Panc1 (cell line): ENCODE measurements around the gene FCHSD2. TPM values are rescaled to one million over a fixed set of nuclear protein-coding genes. Genes with fewer than 3 reads are reported as not detected.

Experiments
- ATAC-seq: fragments of 200-7000 bp; cut with Tn5 transposase; 2 replicates; pipeline ENCODE4 v1.9.1; 2020; ENCODE audit warnings: mild to moderate bottlenecking, moderate library complexity
- BruUV-seq: library from RNA; stranded (reverse); fragments of 400-500 nt; replicated peaks from 2 replicates; lab custom pipeline; 2021; lab: Mats Ljungman, UMichigan
- CTCF ChIA-PET: fragments of 300-600 bp; sonication (Branson Sonifier 250); formaldehyde crosslinking; loops from one replicate; lab custom pipeline; 2022; ENCODE audit warnings: antibody characterized with exemption; lab: Charles Lee
- POLR2A ChIA-PET: fragments of 300-600 bp; sonication (Branson Sonifier 250); formaldehyde crosslinking; loops from one replicate; lab custom pipeline; 2022; ENCODE audit warnings: antibody characterized with exemption; lab: Charles Lee
- DNase-seq: peaks from one replicate; pipeline ENCODE4 v3.0.0-alpha.2; 2010; ENCODE audit warnings: low read depth, low spot score
- H3K27ac ChIP-seq: 2 replicates; pipeline ENCODE4 v1.5.1; 2011; ENCODE audit warnings: mild to moderate bottlenecking, low read length, inconsistent platforms
- H3K27me3 ChIP-seq: fragments of 200-500 bp; sonication (Bioruptor generic); 2 replicates; pipeline ENCODE4 v1.6.0; 2014; ENCODE audit warnings: low read length, inconsistent platforms; ENCODE audit not compliant: control insufficient read depth, insufficient read depth
- H3K36me3 ChIP-seq: fragments of 200-500 bp; sonication (Bioruptor generic); 2 replicates; pipeline ENCODE4 v1.5.1; 2014; ENCODE audit warnings: inconsistent platforms, mild to moderate bottlenecking, low read length, moderate library complexity; ENCODE audit not compliant: control insufficient read depth, insufficient read depth
- H3K4me1 ChIP-seq: 2 replicates; pipeline ENCODE4 v1.5.1; 2011; ENCODE audit warnings: inconsistent platforms, mild to moderate bottlenecking, low read length, moderate library complexity; ENCODE audit not compliant: control insufficient read depth, insufficient read depth
- H3K4me3 ChIP-seq, 2 experiments: 2 replicates each; pipeline ENCODE4 v1.5.1; 2011 to 2012; ENCODE audit warnings: low read depth in 2 of 2, low read length in 2 of 2, mild to moderate bottlenecking in 2 of 2, inconsistent platforms in 1 of 2, moderate library complexity in 1 of 2
- H3K9me3 ChIP-seq: fragments of 200-500 bp; sonication (Bioruptor generic); 2 replicates; pipeline ENCODE4 v1.5.1; 2014; ENCODE audit warnings: low read depth, mild to moderate bottlenecking, inconsistent platforms, low read length, moderate library complexity; ENCODE audit not compliant: control insufficient read depth, insufficient read depth
- POLR2AphosphoS5 ChIP-seq: IDR thresholded peaks from 2 replicates; pipeline ENCODE4 v1.6.1; 2012; ENCODE audit warnings: mild to moderate bottlenecking, low read depth, low read length, moderate library complexity
- SIN3A ChIP-seq: IDR thresholded peaks from 2 replicates; pipeline ENCODE4 v1.6.1; 2012; ENCODE audit warnings: low read depth, mild to moderate bottlenecking, low read length, moderate library complexity, borderline replicate concordance; ENCODE audit not compliant: insufficient read depth
- TCF7L2 ChIP-seq: IDR thresholded peaks from 2 replicates; pipeline ENCODE4 v1.6.1; 2011; ENCODE audit warnings: mild to moderate bottlenecking, low read depth, low read length, inconsistent platforms
- in situ Hi-C: cut with HindIII; loops from 2 replicates; pipeline ENCODE4 v1.10.0; 2016; ENCODE audit warnings: low sequenced_read_pairs, low pct_unique_long_range_greater_than_20kb
- intact Hi-C: fragments of 100-400 bp; cut with micrococcal nuclease; formaldehyde crosslinking; loops from one replicate; pipeline ENCODE4 v1.10.0; 2022; ENCODE audit not compliant: unreplicated experiment
- total RNA-seq: library from RNA; stranded (reverse); gene quantifications from one replicate; pipeline ENCODE4 v1.2.1, GENCODE V29; 2021; ENCODE audit not compliant: unreplicated experiment
- TF ChIP-seq, protein P1 (sequence below), 2 experiments: IDR thresholded peaks; 2 replicates each; pipeline ENCODE4 v1.6.1; 2011 to 2012; ENCODE audit warnings: low read depth in 2 of 2, control low read depth in 1 of 2, low read length in 1 of 2, mild to moderate bottlenecking in 1 of 2, moderate library complexity in 1 of 2; ENCODE audit not compliant: insufficient read depth in 1 of 2
- TF ChIP-seq, protein P2 (sequence below): fragments of 450-650 bp; IDR thresholded peaks from 2 replicates; pipeline ENCODE4 v1.5.1; 2017; ENCODE audit warnings: mild to moderate bottlenecking

The FCHSD2 gene
- total RNA-seq, 1 experiment from 2014 or later: 31.8 TPM

DNA sequence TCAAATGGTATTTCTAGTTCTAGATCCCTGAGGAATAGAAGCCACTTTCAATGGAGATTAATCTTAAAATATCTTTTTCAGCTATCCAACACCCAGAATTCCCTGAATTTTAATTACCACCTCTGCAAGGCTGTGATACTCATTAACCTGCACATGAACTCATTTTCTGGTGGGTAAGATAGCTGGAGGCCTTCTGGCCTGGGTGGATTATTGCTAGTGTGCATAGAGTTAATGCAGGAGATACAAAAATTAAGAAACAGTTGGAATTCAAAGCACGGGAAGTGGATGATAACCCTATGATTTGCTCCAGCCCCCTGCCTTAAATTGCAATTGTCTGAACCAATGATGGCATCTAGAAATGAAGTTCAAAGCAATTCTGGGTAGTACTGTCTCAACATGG, 212.9 kb downstream of the FCHSD2 start:
- Histone ChIP-seq H3K4me3 (no peak overlapping the region), H3K9me3 (no peaks in the 10 kb centered on the region), H3K27me3 (no peaks in the 10 kb centered on the region), H3K4me1 (no peaks in the 10 kb centered on the region), H3K27ac (no peak overlapping the region), H3K36me3 (no peaks in the 10 kb centered on the region)
- POLR2A ChIA-PET: no interaction called here
- BruUV-seq: no TSS peak
- CTCF ChIA-PET: no interaction called here
- TF ChIP-seq, protein P1, sequence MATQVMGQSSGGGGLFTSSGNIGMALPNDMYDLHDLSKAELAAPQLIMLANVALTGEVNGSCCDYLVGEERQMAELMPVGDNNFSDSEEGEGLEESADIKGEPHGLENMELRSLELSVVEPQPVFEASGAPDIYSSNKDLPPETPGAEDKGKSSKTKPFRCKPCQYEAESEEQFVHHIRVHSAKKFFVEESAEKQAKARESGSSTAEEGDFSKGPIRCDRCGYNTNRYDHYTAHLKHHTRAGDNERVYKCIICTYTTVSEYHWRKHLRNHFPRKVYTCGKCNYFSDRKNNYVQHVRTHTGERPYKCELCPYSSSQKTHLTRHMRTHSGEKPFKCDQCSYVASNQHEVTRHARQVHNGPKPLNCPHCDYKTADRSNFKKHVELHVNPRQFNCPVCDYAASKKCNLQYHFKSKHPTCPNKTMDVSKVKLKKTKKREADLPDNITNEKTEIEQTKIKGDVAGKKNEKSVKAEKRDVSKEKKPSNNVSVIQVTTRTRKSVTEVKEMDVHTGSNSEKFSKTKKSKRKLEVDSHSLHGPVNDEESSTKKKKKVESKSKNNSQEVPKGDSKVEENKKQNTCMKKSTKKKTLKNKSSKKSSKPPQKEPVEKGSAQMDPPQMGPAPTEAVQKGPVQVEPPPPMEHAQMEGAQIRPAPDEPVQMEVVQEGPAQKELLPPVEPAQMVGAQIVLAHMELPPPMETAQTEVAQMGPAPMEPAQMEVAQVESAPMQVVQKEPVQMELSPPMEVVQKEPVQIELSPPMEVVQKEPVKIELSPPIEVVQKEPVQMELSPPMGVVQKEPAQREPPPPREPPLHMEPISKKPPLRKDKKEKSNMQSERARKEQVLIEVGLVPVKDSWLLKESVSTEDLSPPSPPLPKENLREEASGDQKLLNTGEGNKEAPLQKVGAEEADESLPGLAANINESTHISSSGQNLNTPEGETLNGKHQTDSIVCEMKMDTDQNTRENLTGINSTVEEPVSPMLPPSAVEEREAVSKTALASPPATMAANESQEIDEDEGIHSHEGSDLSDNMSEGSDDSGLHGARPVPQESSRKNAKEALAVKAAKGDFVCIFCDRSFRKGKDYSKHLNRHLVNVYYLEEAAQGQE (IDR thresholded peaks at IDR 0.05; ENCODE audit: insufficient read depth in 1 of 2, low read depth in 2 of 2, low read length in 1 of 2): no peak
- TF ChIP-seq, protein P2, sequence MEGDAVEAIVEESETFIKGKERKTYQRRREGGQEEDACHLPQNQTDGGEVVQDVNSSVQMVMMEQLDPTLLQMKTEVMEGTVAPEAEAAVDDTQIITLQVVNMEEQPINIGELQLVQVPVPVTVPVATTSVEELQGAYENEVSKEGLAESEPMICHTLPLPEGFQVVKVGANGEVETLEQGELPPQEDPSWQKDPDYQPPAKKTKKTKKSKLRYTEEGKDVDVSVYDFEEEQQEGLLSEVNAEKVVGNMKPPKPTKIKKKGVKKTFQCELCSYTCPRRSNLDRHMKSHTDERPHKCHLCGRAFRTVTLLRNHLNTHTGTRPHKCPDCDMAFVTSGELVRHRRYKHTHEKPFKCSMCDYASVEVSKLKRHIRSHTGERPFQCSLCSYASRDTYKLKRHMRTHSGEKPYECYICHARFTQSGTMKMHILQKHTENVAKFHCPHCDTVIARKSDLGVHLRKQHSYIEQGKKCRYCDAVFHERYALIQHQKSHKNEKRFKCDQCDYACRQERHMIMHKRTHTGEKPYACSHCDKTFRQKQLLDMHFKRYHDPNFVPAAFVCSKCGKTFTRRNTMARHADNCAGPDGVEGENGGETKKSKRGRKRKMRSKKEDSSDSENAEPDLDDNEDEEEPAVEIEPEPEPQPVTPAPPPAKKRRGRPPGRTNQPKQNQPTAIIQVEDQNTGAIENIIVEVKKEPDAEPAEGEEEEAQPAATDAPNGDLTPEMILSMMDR: no peak
- no peak for TF ChIP-seq SIN3A
- no peak for TF ChIP-seq TCF7L2
- TF ChIP-seq POLR2AphosphoS5: no peak
- no peak for ATAC-seq
- in situ Hi-C loops: no loop called here
- DNase-seq: no peak
- intact Hi-C loops: no loop called here

DNA sequence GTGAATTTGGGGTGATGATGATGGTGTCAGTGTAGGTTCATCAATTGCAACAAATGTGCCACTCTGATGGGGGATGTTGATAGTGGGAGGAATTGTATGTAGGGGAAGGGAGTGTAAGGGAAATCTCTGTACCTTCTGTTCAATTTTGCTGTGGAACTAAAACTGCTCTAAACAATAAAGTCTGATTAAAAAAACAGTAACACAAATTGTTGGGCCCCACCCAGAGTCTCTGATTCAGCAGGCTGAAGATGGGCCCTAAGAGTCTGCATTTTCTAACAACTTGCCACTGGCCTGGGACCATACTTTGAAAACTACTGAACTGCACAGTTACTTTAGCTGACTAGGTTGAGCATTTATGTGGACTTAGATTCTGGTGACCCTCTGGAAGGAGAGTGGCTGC, 214.7 kb downstream of the FCHSD2 start:
- Histone ChIP-seq H3K4me3 (no peak overlapping the region), H3K27ac (no peak overlapping the region), H3K27me3 (no peaks in the 10 kb centered on the region), H3K36me3 (no peaks in the 10 kb centered on the region), H3K4me1 (no peaks in the 10 kb centered on the region), H3K9me3 (no peaks in the 10 kb centered on the region)
- TF ChIP-seq TCF7L2 (no peak), SIN3A (no peak), POLR2AphosphoS5 (no peak)
- TF ChIP-seq, protein P1 (IDR thresholded peaks at IDR 0.05; ENCODE audit: insufficient read depth in 1 of 2, low read depth in 2 of 2, low read length in 1 of 2): no peak
- TF ChIP-seq, protein P2: no peak
- POLR2A ChIA-PET: no interaction called here
- BruUV-seq: no TSS peak
- CTCF ChIA-PET: no interaction called here
- in situ Hi-C loops: no loop called here
- ATAC-seq (no peak), DNase-seq (no peak)
- intact Hi-C loops: no loop called here
